ENCODE data around the gene PFDN1.
A peak's percentile ranks its signal among the peaks of the same experiment; 100 is the strongest.

PFDN1 gene

DNA sequence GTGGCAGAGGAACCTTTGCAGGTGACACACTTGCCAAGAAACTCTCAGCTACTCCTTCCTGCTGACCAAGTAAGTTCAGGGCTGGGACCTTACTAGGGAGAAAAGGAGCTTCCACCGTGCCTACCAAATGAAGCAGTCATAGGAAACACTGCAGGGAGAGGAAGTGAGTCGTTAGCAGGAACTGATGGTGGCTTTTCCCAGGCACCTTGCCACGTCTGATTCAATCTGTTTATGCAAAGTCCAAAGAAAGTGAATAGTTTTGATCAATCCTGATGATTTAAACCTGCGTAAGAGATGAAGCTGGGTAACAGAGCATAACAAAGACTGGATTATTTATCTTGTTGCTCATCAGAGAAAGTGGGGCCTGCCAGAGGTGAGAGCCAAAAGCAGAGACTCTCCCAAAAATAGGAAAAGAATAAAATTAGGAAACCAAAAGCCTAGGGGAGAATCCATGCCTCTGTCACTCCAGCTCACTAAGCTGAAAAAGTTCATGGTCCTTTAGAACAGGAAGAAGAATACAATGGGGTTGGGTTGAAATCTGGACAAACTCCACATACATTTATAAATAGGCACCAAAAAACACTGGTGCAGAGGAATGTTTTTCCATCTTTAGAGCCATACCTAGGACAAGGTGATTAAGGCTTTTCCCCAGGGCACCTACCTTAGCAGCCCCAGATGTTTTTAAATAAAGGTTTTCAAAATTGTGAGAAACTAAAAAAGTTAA, 9.3 kb upstream of the PFDN1 start:
- no peak overlapping the region for H3K27ac ChIP-seq (ENCODE audit: insufficient read depth in 1 of 2, low read depth in 1 of 2, low read length in 2 of 2, poor library complexity in 1 of 2, severe bottlenecking in 2 of 2)
- H3K9me3 ChIP-seq (ENCODE audit: control extremely low read depth in 1 of 5, control insufficient read depth in 4 of 5, insufficient read depth in 2 of 5, low read depth in 1 of 5, low read length in 4 of 5) = no peaks in the 10 kb centered on the region
- ChIA-PET POLR2A (no interaction called here), CTCF (interaction anchor here (1.0 to 2.2 kb wide), 6 partner anchors 12 to 88 kb away, joined by 3 to 6 read pairs (median 4); no protein-coding TSS in a partner anchor)
- H3K36me3 ChIP-seq (ENCODE audit: control insufficient read depth in 4 of 4, insufficient read depth in 4 of 4, low read length in 3 of 4) = no peaks in the 10 kb centered on the region
- peak overlapping the region in 3 of 7 experiments; percentile 7 to 26 (median 19) for H3K4me3 ChIP-seq (ENCODE audit: control insufficient read depth in 1 of 7, extremely low read depth in 1 of 7, insufficient read depth in 4 of 7, low read depth in 2 of 7, low read length in 6 of 7)
- H3K4me1 ChIP-seq (ENCODE audit: control extremely low read depth in 1 of 4, control insufficient read depth in 4 of 4, insufficient read depth in 4 of 4, low read length in 3 of 4) = peaks cover 2 to 15% (median 11%) of the 10 kb centered on the region in 4 experiments
- H3K27me3 ChIP-seq (replicated peaks in 2 of 5; ENCODE audit: control insufficient read depth in 4 of 5, insufficient read depth in 5 of 5, low read length in 4 of 5) = no peaks in the 10 kb centered on the region
- WGBS (ENCODE audit: insufficient coverage) = 8% methylated on average over 4 of the region's 4 CpGs
- peak; percentile 18 to 30 (median 28) for DNase-seq

GRCh38 chr5:140311011-140311467, 8.1 kb upstream of the PFDN1 start:
- H3K36me3 ChIP-seq (ENCODE audit: control insufficient read depth in 4 of 4, insufficient read depth in 4 of 4, low read length in 3 of 4) = no peaks in the 10 kb centered on the region
- 92% methylated on average over 2 of the region's 5 CpGs for WGBS (ENCODE audit: insufficient coverage)
- ChIA-PET CTCF (interaction anchor here (1.0 to 2.2 kb wide), 7 partner anchors 10 to 41 kb away, joined by 3 to 6 read pairs (median 3); partner anchors contain the start of gene HBEGF), POLR2A (no interaction called here)
- no peak overlapping the region for H3K27ac ChIP-seq (ENCODE audit: insufficient read depth in 1 of 2, low read depth in 1 of 2, low read length in 2 of 2, poor library complexity in 1 of 2, severe bottlenecking in 2 of 2)
- H3K4me1 ChIP-seq (ENCODE audit: control extremely low read depth in 1 of 4, control insufficient read depth in 4 of 4, insufficient read depth in 4 of 4, low read length in 3 of 4) = peaks cover 2 to 15% (median 11%) of the 10 kb centered on the region in 4 experiments
- no peaks in the 10 kb centered on the region for H3K9me3 ChIP-seq (ENCODE audit: control extremely low read depth in 1 of 5, control insufficient read depth in 4 of 5, insufficient read depth in 2 of 5, low read depth in 1 of 5, low read length in 4 of 5)
- no peak for DNase-seq
- H3K4me3 ChIP-seq (ENCODE audit: control insufficient read depth in 1 of 7, extremely low read depth in 1 of 7, insufficient read depth in 4 of 7, low read depth in 2 of 7, low read length in 6 of 7) = no peak overlapping the region
- H3K27me3 ChIP-seq (replicated peaks in 2 of 5; ENCODE audit: control insufficient read depth in 4 of 5, insufficient read depth in 5 of 5, low read length in 4 of 5) = no peaks in the 10 kb centered on the region

GRCh38 chr5:140310434-140310833, 7.5 kb upstream of the PFDN1 start:
- peaks cover 2 to 15% (median 11%) of the 10 kb centered on the region in 4 experiments for H3K4me1 ChIP-seq (ENCODE audit: control extremely low read depth in 1 of 4, control insufficient read depth in 4 of 4, insufficient read depth in 4 of 4, low read length in 3 of 4)
- POLR2A ChIA-PET = no interaction called here
- no peak overlapping the region for H3K4me3 ChIP-seq (ENCODE audit: control insufficient read depth in 1 of 7, extremely low read depth in 1 of 7, insufficient read depth in 4 of 7, low read depth in 2 of 7, low read length in 6 of 7)
- H3K27ac ChIP-seq (ENCODE audit: insufficient read depth in 1 of 2, low read depth in 1 of 2, low read length in 2 of 2, poor library complexity in 1 of 2, severe bottlenecking in 2 of 2) = no peak overlapping the region
- no peaks in the 10 kb centered on the region for H3K36me3 ChIP-seq (ENCODE audit: control insufficient read depth in 4 of 4, insufficient read depth in 4 of 4, low read length in 3 of 4)
- H3K9me3 ChIP-seq (ENCODE audit: control extremely low read depth in 1 of 5, control insufficient read depth in 4 of 5, insufficient read depth in 2 of 5, low read depth in 1 of 5, low read length in 4 of 5) = no peaks in the 10 kb centered on the region
- no peak for DNase-seq
- CTCF ChIA-PET = interaction anchor here (1.1 to 2.2 kb wide), 3 partner anchors 18 to 36 kb away, joined by 3 to 6 read pairs (median 3); partner anchors contain the start of gene HBEGF
- 100% methylated on average over 1 of the region's 2 CpGs for WGBS (ENCODE audit: insufficient coverage)
- H3K27me3 ChIP-seq (replicated peaks in 2 of 5; ENCODE audit: control insufficient read depth in 4 of 5, insufficient read depth in 5 of 5, low read length in 4 of 5) = no peaks in the 10 kb centered on the region

DNA sequence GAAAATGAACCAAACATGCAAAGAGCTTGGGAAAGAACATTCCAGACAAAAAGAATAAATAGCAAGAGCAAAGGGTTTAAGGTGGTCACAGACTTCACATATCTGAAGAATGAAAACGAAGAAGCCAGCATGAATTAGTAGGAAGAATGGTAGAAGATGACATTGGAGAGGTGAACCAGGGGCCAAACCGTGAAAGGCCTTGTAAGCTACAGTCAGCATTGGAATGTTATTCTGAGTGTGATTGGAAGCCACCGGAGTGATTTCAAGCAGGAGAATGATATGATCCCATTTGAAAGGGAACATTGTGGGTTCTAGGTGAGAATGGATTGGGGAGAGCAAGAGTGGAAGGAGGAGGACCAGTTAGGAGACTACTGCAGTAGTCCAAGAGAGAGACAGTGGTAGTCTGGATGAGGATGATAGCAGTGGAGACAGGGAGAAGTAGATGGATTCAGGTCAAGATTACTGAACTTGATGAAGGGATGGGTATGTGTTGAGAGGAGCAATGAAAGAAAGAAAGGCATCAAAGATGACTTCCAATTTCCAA, 6.9 kb upstream of the PFDN1 start:
- 94% methylated on average over 3 of the region's 3 CpGs for WGBS (ENCODE audit: insufficient coverage)
- Histone ChIP-seq H3K4me1 (ENCODE audit: control extremely low read depth in 1 of 4, control insufficient read depth in 4 of 4, insufficient read depth in 4 of 4, low read length in 3 of 4) (peaks cover 2 to 15% (median 11%) of the 10 kb centered on the region in 4 experiments), H3K4me3 (ENCODE audit: control insufficient read depth in 1 of 7, extremely low read depth in 1 of 7, insufficient read depth in 4 of 7, low read depth in 2 of 7, low read length in 6 of 7) (no peak overlapping the region), H3K9me3 (ENCODE audit: control extremely low read depth in 1 of 5, control insufficient read depth in 4 of 5, insufficient read depth in 2 of 5, low read depth in 1 of 5, low read length in 4 of 5) (no peaks in the 10 kb centered on the region), H3K27me3 (replicated peaks in 2 of 5; ENCODE audit: control insufficient read depth in 4 of 5, insufficient read depth in 5 of 5, low read length in 4 of 5) (no peaks in the 10 kb centered on the region), H3K27ac (ENCODE audit: insufficient read depth in 1 of 2, low read depth in 1 of 2, low read length in 2 of 2, poor library complexity in 1 of 2, severe bottlenecking in 2 of 2) (no peak overlapping the region), H3K36me3 (ENCODE audit: control insufficient read depth in 4 of 4, insufficient read depth in 4 of 4, low read length in 3 of 4) (no peaks in the 10 kb centered on the region)
- POLR2A ChIA-PET = no interaction called here
- CTCF ChIA-PET = interaction anchor here (1.0 to 1.5 kb wide), 7 partner anchors 12 to 65 kb away, joined by 3 to 5 read pairs (median 3); partner anchors contain the start of gene HBEGF
- DNase-seq = no peak

DNA sequence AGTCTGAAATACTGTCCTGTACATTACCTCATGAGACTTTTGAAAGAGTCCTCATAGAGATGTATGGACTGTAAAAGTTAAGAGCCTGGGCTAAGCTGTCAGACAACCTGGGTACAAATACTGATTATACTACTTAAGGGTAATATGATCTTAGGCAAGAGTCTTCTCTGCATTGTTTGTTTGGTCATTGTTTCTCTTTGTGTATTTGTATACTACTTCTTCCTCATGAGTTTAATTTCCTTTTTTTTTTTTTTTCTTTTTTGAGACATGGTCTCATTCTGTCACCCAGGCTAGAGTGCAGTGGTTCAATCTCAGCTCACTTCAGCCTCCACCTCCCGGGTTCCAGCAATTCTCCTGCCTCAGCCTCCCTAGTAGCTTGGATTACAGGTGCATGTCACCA, 2.6 kb upstream of the PFDN1 start:
- CTCF ChIA-PET = interaction anchor here (1.0 to 3.2 kb wide), 3 partner anchors 40 to 62 kb away, joined by 3 to 14 read pairs (median 3); partner anchors contain the start of gene HBEGF
- H3K4me3 ChIP-seq (ENCODE audit: control insufficient read depth in 1 of 7, extremely low read depth in 1 of 7, insufficient read depth in 4 of 7, low read depth in 2 of 7, low read length in 6 of 7) = no peak overlapping the region
- no peak overlapping the region for H3K27ac ChIP-seq (ENCODE audit: insufficient read depth in 1 of 2, low read depth in 1 of 2, low read length in 2 of 2, poor library complexity in 1 of 2, severe bottlenecking in 2 of 2)
- H3K9me3 ChIP-seq (ENCODE audit: control extremely low read depth in 1 of 5, control insufficient read depth in 4 of 5, insufficient read depth in 2 of 5, low read depth in 1 of 5, low read length in 4 of 5) = no peaks in the 10 kb centered on the region
- POLR2A ChIA-PET = no interaction called here
- 100% methylated on average over 1 of the region's 1 CpG for WGBS (ENCODE audit: insufficient coverage)
- H3K36me3 ChIP-seq (ENCODE audit: control insufficient read depth in 4 of 4, insufficient read depth in 4 of 4, low read length in 3 of 4) = peaks cover 0 to 2% (median 0%) of the 10 kb centered on the region in 4 experiments
- DNase-seq = no peak
- no peaks in the 10 kb centered on the region for H3K27me3 ChIP-seq (replicated peaks in 2 of 5; ENCODE audit: control insufficient read depth in 4 of 5, insufficient read depth in 5 of 5, low read length in 4 of 5)
- H3K4me1 ChIP-seq (ENCODE audit: control extremely low read depth in 1 of 4, control insufficient read depth in 4 of 4, insufficient read depth in 4 of 4, low read length in 3 of 4) = peaks cover 5 to 18% (median 14%) of the 10 kb centered on the region in 4 experiments

DNA sequence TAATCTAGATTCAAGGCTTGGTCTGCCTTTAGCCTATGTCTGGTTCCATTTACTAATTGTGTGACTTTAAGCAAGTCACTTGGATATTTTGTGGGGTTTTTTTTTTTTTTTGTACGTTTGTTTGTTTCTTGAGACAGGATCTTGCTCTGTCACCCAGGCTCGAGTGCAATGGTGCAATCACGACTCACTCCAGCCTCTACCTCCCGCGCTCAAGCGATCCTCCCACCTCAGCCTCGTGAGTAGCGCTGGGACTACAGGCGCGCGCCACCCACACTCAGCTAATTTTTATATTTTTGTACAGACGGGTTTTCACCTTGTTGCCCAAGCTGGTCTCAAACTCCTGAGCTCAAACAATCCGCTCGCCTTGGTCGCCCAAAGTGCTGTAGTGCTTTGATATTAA, 1.1 kb upstream of the PFDN1 start:
- Histone ChIP-seq H3K36me3 (ENCODE audit: control insufficient read depth in 4 of 4, insufficient read depth in 4 of 4, low read length in 3 of 4) (peaks cover 0 to 9% (median 4%) of the 10 kb centered on the region in 4 experiments), H3K4me1 (ENCODE audit: control extremely low read depth in 1 of 4, control insufficient read depth in 4 of 4, insufficient read depth in 4 of 4, low read length in 3 of 4) (peaks cover 5 to 18% (median 14%) of the 10 kb centered on the region in 4 experiments), H3K27ac (ENCODE audit: insufficient read depth in 1 of 2, low read depth in 1 of 2, low read length in 2 of 2, poor library complexity in 1 of 2, severe bottlenecking in 2 of 2) (no peak overlapping the region), H3K27me3 (replicated peaks in 2 of 5; ENCODE audit: control insufficient read depth in 4 of 5, insufficient read depth in 5 of 5, low read length in 4 of 5) (no peaks in the 10 kb centered on the region), H3K9me3 (ENCODE audit: control extremely low read depth in 1 of 5, control insufficient read depth in 4 of 5, insufficient read depth in 2 of 5, low read depth in 1 of 5, low read length in 4 of 5) (no peaks in the 10 kb centered on the region), H3K4me3 (ENCODE audit: control insufficient read depth in 1 of 7, extremely low read depth in 1 of 7, insufficient read depth in 4 of 7, low read depth in 2 of 7, low read length in 6 of 7) (peak overlapping the region in 2 of 7 experiments; percentile 96 to 97)
- CTCF ChIA-PET = interaction anchor here (1.3 to 3.4 kb wide), 5 partner anchors 41 to 61 kb away, joined by 3 to 14 read pairs (median 4); partner anchors contain the start of gene HBEGF
- no peak for DNase-seq
- POLR2A ChIA-PET = no interaction called here
- WGBS (ENCODE audit: insufficient coverage) = 99% methylated on average over 12 of the region's 15 CpGs

- Histone ChIP-seq H3K4me3 (ENCODE audit: control insufficient read depth in 1 of 7, extremely low read depth in 1 of 7, insufficient read depth in 4 of 7, low read depth in 2 of 7, low read length in 6 of 7) (no peak overlapping the region), H3K4me1 (ENCODE audit: control extremely low read depth in 1 of 4, control insufficient read depth in 4 of 4, insufficient read depth in 4 of 4, low read length in 3 of 4) (peaks cover 5 to 20% (median 14%) of the 10 kb centered on the region in 4 experiments), H3K9me3 (ENCODE audit: control extremely low read depth in 1 of 5, control insufficient read depth in 4 of 5, insufficient read depth in 2 of 5, low read depth in 1 of 5, low read length in 4 of 5) (no peaks in the 10 kb centered on the region), H3K27me3 (replicated peaks in 2 of 5; ENCODE audit: control insufficient read depth in 4 of 5, insufficient read depth in 5 of 5, low read length in 4 of 5) (no peaks in the 10 kb centered on the region), H3K36me3 (ENCODE audit: control insufficient read depth in 4 of 4, insufficient read depth in 4 of 4, low read length in 3 of 4) (peaks cover 2 to 15% (median 9%) of the 10 kb centered on the region in 4 experiments), H3K27ac (ENCODE audit: insufficient read depth in 1 of 2, low read depth in 1 of 2, low read length in 2 of 2, poor library complexity in 1 of 2, severe bottlenecking in 2 of 2) (no peak overlapping the region)
- no peak for DNase-seq
- ChIA-PET POLR2A (no interaction called here), CTCF (interaction anchor here (0.9 kb wide), 1 partner anchor 9 kb away, joined by 3 read pairs; no protein-coding TSS in a partner anchor)
- WGBS (ENCODE audit: insufficient coverage) = no CpG with 5 or more reads among the region's 1 CpG
These were observed 1.8 kb downstream of the PFDN1 start for GRCh38 chr5:140301136-140301535.

All from common myeloid progenitor, CD34-positive (primary cell).